ENCODE measurements around the gene INSM2.

Gene INSM2

DNA sequence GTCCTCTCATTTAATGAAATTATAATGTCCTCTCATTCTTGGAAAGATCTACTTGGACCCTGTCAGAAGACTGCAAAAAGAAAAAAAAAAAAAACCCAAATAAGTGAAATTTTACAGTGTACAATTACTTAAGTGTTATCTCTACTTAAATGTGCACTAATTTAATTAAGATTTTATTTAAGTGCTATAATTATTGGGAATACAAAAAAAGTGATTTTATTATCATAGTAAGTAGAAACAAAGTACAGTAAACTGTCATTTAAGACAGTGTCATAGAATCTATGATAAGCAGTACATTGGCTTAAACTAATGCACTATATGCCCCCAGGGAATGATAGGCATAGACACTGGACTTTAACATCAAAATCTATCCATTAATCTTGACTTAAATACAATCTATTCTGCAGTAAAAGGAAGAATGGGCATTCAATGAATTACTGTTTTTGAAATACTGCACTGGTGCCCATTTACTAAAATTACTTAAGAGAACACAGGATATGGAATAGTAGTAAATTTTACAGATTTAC lies 23.3 kb downstream of the INSM2 start:
- in situ Hi-C loops (cut with MboI; ENCODE audit: low sequenced_read_pairs, unreplicated experiment): no loop called here
- TF ChIP-seq, protein P1, sequence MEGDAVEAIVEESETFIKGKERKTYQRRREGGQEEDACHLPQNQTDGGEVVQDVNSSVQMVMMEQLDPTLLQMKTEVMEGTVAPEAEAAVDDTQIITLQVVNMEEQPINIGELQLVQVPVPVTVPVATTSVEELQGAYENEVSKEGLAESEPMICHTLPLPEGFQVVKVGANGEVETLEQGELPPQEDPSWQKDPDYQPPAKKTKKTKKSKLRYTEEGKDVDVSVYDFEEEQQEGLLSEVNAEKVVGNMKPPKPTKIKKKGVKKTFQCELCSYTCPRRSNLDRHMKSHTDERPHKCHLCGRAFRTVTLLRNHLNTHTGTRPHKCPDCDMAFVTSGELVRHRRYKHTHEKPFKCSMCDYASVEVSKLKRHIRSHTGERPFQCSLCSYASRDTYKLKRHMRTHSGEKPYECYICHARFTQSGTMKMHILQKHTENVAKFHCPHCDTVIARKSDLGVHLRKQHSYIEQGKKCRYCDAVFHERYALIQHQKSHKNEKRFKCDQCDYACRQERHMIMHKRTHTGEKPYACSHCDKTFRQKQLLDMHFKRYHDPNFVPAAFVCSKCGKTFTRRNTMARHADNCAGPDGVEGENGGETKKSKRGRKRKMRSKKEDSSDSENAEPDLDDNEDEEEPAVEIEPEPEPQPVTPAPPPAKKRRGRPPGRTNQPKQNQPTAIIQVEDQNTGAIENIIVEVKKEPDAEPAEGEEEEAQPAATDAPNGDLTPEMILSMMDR (IDR thresholded peaks at IDR 0.05; ENCODE audit: borderline replicate concordance, control extremely low read depth, extremely low read depth, insufficient read depth, missing control alignments): no peak
- no peak for DNase-seq (ENCODE audit: low spot score)

DNA sequence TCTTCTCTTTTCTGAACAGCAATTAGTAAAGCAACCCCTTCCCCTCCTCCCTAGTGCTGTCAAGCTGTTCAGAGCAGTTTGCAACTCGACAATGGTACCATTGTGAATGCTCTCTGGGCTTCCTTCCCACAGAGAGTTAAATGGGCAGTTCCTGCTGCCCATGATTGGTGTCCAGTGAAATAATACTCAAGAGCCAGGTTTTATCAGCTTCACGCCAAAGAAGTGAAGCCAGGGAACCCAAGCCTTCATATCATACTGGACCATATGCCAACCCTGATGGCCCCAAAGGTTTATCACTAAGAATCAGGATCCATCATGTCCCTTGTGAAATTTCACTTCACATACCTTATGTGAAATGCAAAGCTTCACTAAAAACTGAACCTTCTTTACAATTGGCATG lies 24.7 kb downstream of the INSM2 start:
- TF ChIP-seq, protein P1 (IDR thresholded peaks at IDR 0.05; ENCODE audit: borderline replicate concordance, control extremely low read depth, extremely low read depth, insufficient read depth, missing control alignments): no peak
- DNase-seq (ENCODE audit: low spot score): no peak
- in situ Hi-C loops (cut with MboI; ENCODE audit: low sequenced_read_pairs, unreplicated experiment): no loop called here

DNA sequence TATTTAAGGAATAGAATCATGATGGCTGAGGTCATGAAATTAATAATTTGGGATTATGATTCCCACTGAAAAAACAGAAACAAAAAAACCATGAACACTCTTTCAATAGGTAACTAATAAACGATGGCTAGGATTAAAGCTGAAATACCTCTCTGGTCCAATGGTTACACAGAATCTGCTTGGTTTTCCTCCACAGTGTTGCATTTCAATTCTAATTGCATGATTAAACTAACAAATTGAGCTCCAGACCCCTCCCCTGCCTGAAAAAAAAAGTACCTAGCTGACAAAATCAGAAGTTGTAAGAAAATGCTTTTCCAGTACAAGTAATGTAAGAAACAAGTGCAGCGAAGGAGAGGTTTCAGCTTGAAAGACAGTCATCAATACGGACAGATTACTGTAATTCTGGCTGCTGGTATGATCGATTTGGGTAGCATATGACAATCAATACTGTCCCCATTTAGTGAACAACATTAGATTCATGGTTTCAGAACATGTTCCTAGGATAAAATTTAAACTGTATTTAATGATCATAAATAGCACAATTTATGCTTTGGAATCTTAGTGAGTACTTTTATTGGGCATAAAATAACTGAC lies 32.0 kb downstream of the INSM2 start:
- no peak for DNase-seq (ENCODE audit: low spot score)
- TF ChIP-seq, protein P1 (IDR thresholded peaks at IDR 0.05; ENCODE audit: borderline replicate concordance, control extremely low read depth, extremely low read depth, insufficient read depth, missing control alignments): no peak
- in situ Hi-C loops (cut with MboI; ENCODE audit: low sequenced_read_pairs, unreplicated experiment): no loop called here

DNA sequence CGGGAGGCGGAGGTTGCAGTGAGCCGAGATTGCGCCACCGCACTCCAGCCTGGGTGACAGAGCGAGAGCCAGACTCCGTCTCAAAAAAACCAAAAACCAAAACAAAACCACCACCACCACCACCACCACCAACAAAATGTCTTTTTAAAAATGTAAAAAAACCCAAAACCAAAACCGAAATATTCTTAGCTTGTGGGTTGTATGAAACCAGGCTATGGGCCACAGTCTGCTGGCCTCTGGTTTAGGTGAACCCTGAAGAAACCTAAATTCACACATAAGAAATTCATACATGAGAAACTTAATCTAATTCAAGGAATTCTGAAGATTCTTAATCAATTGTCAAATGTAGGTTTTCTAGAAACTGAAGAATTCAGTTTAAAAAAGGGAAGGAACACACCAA lies 37.6 kb downstream of the INSM2 start:
- peak; percentile 17 for DNase-seq (ENCODE audit: low spot score)
- in situ Hi-C loops (cut with MboI; ENCODE audit: low sequenced_read_pairs, unreplicated experiment): no loop called here
- TF ChIP-seq, protein P1 (IDR thresholded peaks at IDR 0.05; ENCODE audit: borderline replicate concordance, control extremely low read depth, extremely low read depth, insufficient read depth, missing control alignments): no peak

DNA sequence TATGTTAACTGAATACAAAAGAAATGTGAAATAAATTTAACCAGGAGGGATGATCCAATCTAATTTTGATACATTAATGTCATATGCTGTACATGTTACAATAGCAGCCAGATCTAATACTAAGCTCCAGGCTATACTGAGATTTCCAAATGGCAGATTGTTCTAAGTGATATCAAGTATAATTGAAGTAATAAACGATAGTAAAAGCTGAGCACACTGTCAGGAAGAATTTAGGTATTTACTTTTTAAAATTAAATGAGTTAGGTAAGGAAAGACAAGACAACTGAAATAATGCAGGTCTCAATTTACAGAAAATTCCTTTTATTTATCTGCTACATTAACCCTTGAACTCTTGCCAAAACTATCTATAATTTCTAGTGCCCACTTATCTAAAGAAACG lies 39.9 kb downstream of the INSM2 start:
- TF ChIP-seq, protein P1 (IDR thresholded peaks at IDR 0.05; ENCODE audit: borderline replicate concordance, control extremely low read depth, extremely low read depth, insufficient read depth, missing control alignments): no peak
- in situ Hi-C loops (cut with MboI; ENCODE audit: low sequenced_read_pairs, unreplicated experiment): no loop called here

DNA sequence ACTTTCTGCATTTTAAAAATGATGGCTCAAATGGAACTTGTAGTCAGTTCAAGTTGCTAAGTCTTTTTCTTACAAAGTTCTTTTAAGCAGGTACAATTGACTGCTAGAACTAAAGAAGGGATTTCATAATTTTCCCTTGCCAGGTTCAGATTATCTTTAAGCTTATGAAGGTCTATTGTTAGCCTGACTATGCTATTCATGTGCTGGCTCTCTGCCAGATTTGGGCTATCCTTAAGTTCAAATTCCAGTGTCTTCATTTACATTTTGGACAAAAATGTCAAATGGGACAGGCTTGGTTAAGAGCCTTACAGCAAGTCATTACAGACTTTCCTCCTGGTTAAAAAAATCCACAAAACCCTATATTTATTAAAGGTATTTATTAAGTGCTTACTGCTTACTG lies 42.3 kb downstream of the INSM2 start:
- TF ChIP-seq, protein P1 (IDR thresholded peaks at IDR 0.05; ENCODE audit: borderline replicate concordance, control extremely low read depth, extremely low read depth, insufficient read depth, missing control alignments): no peak
- in situ Hi-C loops (cut with MboI; ENCODE audit: low sequenced_read_pairs, unreplicated experiment): no loop called here
- no peak for DNase-seq (ENCODE audit: low spot score)

More for the DNA sequence above, 39.9 kb downstream of the INSM2 start:
- DNase-seq (ENCODE audit: low spot score): no peak

All from GM13976 (cell line).